K562 (cell line): ENCODE measurements around the gene MIEF2. TPM values are rescaled to one million over a fixed set of nuclear protein-coding genes. Genes with fewer than 3 reads are reported as not detected.
A peak's percentile ranks its signal among the peaks of the same experiment; 100 is the strongest.

Source experiments
- ATAC-seq: fragments of 200-7000 bp; cut with Tn5 transposase; 3 replicates; pipeline ENCODE4 v1.9.1; 2020; ENCODE audit warnings: moderate library complexity
- BruUV-seq: library from RNA; stranded (reverse); fragments of 400-500 nt; replicated peaks from 2 replicates; lab custom pipeline; 2021; lab: Mats Ljungman, UMichigan
- CTCF ChIA-PET: fragments of 300-600 bp; formaldehyde crosslinking; extraction: SDS; loops from one replicate; lab custom pipeline; 2021; ENCODE audit warnings: low intra/inter-chr PET ratio; lab: Yijun Ruan, JAX
- POLR2A ChIA-PET: fragments of 300-600, 350-650 bp; sonication (Branson Sonifier 250); formaldehyde crosslinking; extraction: SDS; loops from one replicate; lab custom pipeline; 2021; ENCODE audit warnings: antibody characterized with exemption, inconsistent platforms; lab: Yijun Ruan, JAX
- DNase-seq, 4 experiments: peaks; one replicate each; pipeline versions ENCODE4 v3.0.0 to v3.0.0-alpha.2; 2011 to 2018; ENCODE audit warnings: low spot score in 3 of 4, mixed read lengths in 3 of 4; ENCODE audit errors: extremely low read depth in 1 of 4
- FAIRE-seq: peaks from 2 replicates; lab custom pipeline; 2011; peaks lifted over from hg19 to GRCh38; lab: Jason Lieb, UNC
- H2AFZ ChIP-seq: 2 replicates; pipeline ENCODE4 v1.6.0; 2011; ENCODE audit warnings: low read depth, low read length, control low read depth, inconsistent platforms
- H3K27ac ChIP-seq: fragments of 200-600 bp; 3 replicates; pipeline ENCODE4 v1.8.0; 2011; ENCODE audit warnings: low read depth, mild to moderate bottlenecking, control low read depth, inconsistent platforms, low read length, moderate library complexity, mixed read lengths; ENCODE audit errors: extremely low read depth
- H3K27me3 ChIP-seq, 2 experiments: fragments of 300-600 bp in 1 of 2; 2 replicates in 1 of 2; 3 replicates in 1 of 2; pipeline versions ENCODE4 v1.6.0 to v1.8.0; 2011; ENCODE audit warnings: inconsistent platforms in 2 of 2, low read length in 2 of 2, mild to moderate bottlenecking in 1 of 2, mixed read lengths in 1 of 2, moderate library complexity in 1 of 2; ENCODE audit not compliant: control insufficient read depth in 2 of 2, insufficient read depth in 2 of 2
- H3K36me3 ChIP-seq: fragments of 300-600 bp; 3 replicates; pipeline ENCODE4 v1.8.0; 2011; ENCODE audit warnings: mild to moderate bottlenecking, low read length, inconsistent platforms; ENCODE audit not compliant: control insufficient read depth, insufficient read depth
- H3K4me1 ChIP-seq, 2 experiments: fragments of 200-600 bp in 1 of 2; replicated peaks in 1 of 2; 2 replicates in 1 of 2; 3 replicates in 1 of 2; pipeline versions ENCODE4 v1.5.1 to v1.8.0; 2011; ENCODE audit warnings: inconsistent platforms in 2 of 2, low read length in 2 of 2, mild to moderate bottlenecking in 1 of 2, mixed read lengths in 1 of 2, moderate library complexity in 1 of 2; ENCODE audit not compliant: control insufficient read depth in 2 of 2, insufficient read depth in 2 of 2
- H3K4me2 ChIP-seq: 2 replicates; pipeline ENCODE4 v1.6.1; 2011; ENCODE audit warnings: low read length, control low read depth, inconsistent platforms, mixed read lengths; ENCODE audit not compliant: insufficient read depth
- H3K4me3 ChIP-seq: fragments of 200-600 bp; sonication (generic), shearing (Covaris generic); 2 replicates; pipeline ENCODE4 v1.5.1; 2016; ENCODE audit warnings: control low read depth, inconsistent platforms
- H3K79me2 ChIP-seq: fragments of 200-600 bp; 3 replicates; pipeline ENCODE4 v1.8.0; 2011; ENCODE audit warnings: low read length, inconsistent platforms; ENCODE audit not compliant: control insufficient read depth, insufficient read depth
- H3K9ac ChIP-seq, 2 experiments: 2 replicates each; pipeline versions ENCODE4 v1.6.0 to v1.6.1; 2011; ENCODE audit warnings: low read depth in 2 of 2, low read length in 2 of 2, control low read depth in 1 of 2, inconsistent platforms in 1 of 2, mild to moderate bottlenecking in 1 of 2, mixed read lengths in 1 of 2; ENCODE audit not compliant: insufficient read depth in 1 of 2
- H3K9me1 ChIP-seq: one replicate; pipeline ENCODE4 v1.6.0; 2011; ENCODE audit warnings: inconsistent platforms, mild to moderate bottlenecking, low read length, moderate library complexity; ENCODE audit not compliant: control insufficient read depth, insufficient read depth
- H3K9me3 ChIP-seq: replicated peaks from 2 replicates; pipeline ENCODE4 v1.5.1; 2011; ENCODE audit warnings: low read depth, low read length, inconsistent platforms; ENCODE audit not compliant: control insufficient read depth, insufficient read depth
- H4K20me1 ChIP-seq: replicated peaks from 2 replicates; pipeline ENCODE4 v1.6.1; 2011; ENCODE audit warnings: low read length, inconsistent platforms, mixed read lengths; ENCODE audit not compliant: control insufficient read depth, insufficient read depth
- ZFX ChIP-seq: sonication (generic); formaldehyde crosslinking; IDR thresholded peaks from 2 replicates; pipeline ENCODE4 v1.8.0; 2022; ENCODE audit warnings: mild to moderate bottlenecking, missing genetic modification reagents, moderate library complexity
- WGBS: fragments of 100-300 bp; shearing (Covaris generic); methylation state at CpG from one replicate; pipeline ENCODE4 v1.1.6; 2016; ENCODE audit warnings: low coverage, mixed read lengths; ENCODE audit not compliant: insufficient coverage; ENCODE audit errors: missing lambda C conversion rate; 5-methylcytosine and 5-hydroxymethylcytosine counted together
- in situ Hi-C: fragments of 300-500 bp; cut with MboI; formaldehyde crosslinking; loops from 4 replicates; pipeline ENCODE4 v1.15.0; 2018; ENCODE audit warnings: inconsistent platforms, mixed read lengths
- intact Hi-C: fragments of 100-400 bp; cut with micrococcal nuclease; formaldehyde crosslinking; loops from 2 replicates; pipeline ENCODE4 v1.14.2; 2022
- polyA plus RNA-seq, 8 experiments: library from polyadenylated mRNA; depleted of rRNA in 4 of 8; stranded (reverse) in 5 of 8; unstranded in 3 of 8; fragments of >200 nt; fragmentation: Nextera tagmentation in 2 of 8; fragmentation: Illumina TruSeq in 1 of 8; extraction: Ambion mirVana in 2 of 8; extraction: Trizol in 1 of 8; gene quantifications; 2 replicates each; pipeline versions ENCODE4 v1.2.1 to v1.2.3, GENCODE V29; 2011 to 2014; ENCODE audit warnings: inconsistent platforms in 1 of 8, missing spikeins in 1 of 8
- total RNA-seq, 7 experiments: library from RNA; depleted of rRNA in 6 of 7; stranded (reverse); fragments of >200 nt in 6 of 7; fragmentation: Illumina TruSeq in 2 of 7; extraction: Trizol in 2 of 7; gene quantifications; 2 replicates each; pipeline versions ENCODE4 v1.2.1 to v1.2.3, GENCODE V29; 2011 to 2021; ENCODE audit warnings: low replicate concordance in 1 of 7
- TF ChIP-seq, protein P1 (sequence below): fragments of 450-650 bp; IDR thresholded peaks from 2 replicates; pipeline ENCODE4 v1.6.1; 2018; ENCODE audit not compliant: partially characterized antibody

Gene MIEF2
- total and polyA plus RNA-seq, 9 of the 15 experiments (the other 6 are each of a cell fraction or from before 2014, with no cell fraction given): 0.10 to 8.2 (median 2.4) TPM

DNA sequence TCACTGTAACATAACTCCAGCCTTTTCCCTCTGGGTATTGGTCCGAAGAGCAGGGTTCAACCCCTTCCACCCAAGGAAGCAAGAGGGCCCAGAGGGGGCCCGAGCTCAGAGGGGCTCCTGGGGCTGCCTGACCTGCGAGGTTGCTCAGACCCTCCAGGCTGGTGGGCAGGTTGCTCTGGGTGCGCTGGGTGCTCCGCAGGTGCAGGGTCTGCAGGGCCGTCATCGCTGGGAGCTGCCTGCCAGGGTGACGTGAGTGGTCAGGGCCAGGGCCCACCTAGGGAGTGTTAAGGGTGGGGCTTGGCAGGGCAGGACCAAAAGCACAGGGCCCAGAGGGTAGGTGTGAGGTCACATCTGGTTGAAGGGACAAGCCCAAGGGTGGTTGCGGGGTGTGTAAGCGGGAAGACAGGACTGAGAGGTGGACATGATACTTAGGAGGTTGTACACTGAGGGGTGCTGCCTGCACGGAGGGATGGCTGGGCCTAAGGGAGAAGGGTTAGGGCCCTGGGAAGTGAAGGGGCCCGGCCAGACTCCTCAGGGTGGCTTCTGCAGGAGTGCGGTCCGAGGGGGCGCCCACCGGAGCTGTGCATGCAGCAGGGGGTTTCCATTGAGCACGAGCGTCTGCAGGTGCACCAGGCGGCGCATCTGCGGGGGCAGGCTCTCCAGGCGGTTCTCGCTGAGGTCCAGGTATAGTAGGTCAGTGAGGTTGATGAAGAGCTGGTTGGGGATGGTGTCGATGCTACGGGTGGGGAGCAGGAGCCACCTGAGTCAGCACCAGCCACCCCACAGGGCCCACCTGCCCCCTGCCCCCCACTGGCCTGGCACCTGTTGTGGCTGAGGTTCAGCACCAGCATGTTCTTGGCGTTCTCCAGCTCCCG, 6.3 kb upstream of the MIEF2 start:
- no peak overlapping the region; a peak in 1 of 4 replicates for H3K9ac ChIP-seq

More for the DNA sequence above, 6.3 kb upstream of the MIEF2 start:
- Histone ChIP-seq H3K9me3 (no peaks in the 10 kb centered on the region), H3K9me1 (no peaks in the 10 kb centered on the region), H3K4me2 (no peak overlapping the region), H3K27me3 (no peaks in the 10 kb centered on the region), H3K27ac (no peak overlapping the region), H3K36me3 (peaks cover 52% of the 10 kb centered on the region; the same call in 1 of the 3 replicates), H2AFZ (no peak overlapping the region), H3K4me1 (peaks cover 6 to 31% of the 10 kb centered on the region in 2 experiments; a peak in 3 of 5 replicates), H3K4me3 (no peak overlapping the region), H3K79me2 (peaks cover 18% of the 10 kb centered on the region), H4K20me1 (no peaks in the 10 kb centered on the region)
- no TSS peak for BruUV-seq
- CTCF ChIA-PET: no interaction called here
- ATAC-seq: no peak
- no peak for DNase-seq
- POLR2A ChIA-PET: no interaction called here
- intact Hi-C loops (no loop called here), in situ Hi-C loops (no loop called here)
- no peak for FAIRE-seq
- TF ChIP-seq, protein P1, sequence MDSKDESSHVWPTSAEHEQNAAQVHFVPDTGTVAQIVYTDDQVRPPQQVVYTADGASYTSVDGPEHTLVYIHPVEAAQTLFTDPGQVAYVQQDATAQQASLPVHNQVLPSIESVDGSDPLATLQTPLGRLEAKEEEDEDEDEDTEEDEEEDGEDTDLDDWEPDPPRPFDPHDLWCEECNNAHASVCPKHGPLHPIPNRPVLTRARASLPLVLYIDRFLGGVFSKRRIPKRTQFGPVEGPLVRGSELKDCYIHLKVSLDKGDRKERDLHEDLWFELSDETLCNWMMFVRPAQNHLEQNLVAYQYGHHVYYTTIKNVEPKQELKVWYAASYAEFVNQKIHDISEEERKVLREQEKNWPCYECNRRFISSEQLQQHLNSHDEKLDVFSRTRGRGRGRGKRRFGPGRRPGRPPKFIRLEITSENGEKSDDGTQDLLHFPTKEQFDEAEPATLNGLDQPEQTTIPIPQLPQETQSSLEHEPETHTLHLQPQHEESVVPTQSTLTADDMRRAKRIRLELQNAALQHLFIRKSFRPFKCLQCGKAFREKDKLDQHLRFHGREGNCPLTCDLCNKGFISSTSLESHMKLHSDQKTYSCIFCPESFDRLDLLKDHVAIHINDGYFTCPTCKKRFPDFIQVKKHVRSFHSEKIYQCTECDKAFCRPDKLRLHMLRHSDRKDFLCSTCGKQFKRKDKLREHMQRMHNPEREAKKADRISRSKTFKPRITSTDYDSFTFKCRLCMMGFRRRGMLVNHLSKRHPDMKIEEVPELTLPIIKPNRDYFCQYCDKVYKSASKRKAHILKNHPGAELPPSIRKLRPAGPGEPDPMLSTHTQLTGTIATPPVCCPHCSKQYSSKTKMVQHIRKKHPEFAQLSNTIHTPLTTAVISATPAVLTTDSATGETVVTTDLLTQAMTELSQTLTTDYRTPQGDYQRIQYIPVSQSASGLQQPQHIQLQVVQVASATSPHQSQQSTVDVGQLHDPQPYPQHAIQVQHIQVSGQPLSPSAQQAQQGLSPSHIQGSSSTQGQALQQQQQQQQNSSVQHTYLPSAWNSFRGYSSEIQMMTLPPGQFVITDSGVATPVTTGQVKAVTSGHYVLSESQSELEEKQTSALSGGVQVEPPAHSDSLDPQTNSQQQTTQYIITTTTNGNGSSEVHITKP: peak; percentile 9
- TF ChIP-seq ZFX (CRISPR knock-in tag): no peak
- 96% methylated on average over 4 of the region's 27 CpGs for WGBS
